Cardiac muscle cell (in vitro differentiated cells and primary cell): ENCODE measurements around the gene PLCL1. TPM values are rescaled to one million over a fixed set of nuclear protein-coding genes. Genes with fewer than 3 reads are reported as not detected.

Experiments used
- DNase-seq, 2 donors: peaks; one replicate each; pipeline versions ENCODE4 v3.0.0 to v3.0.0-alpha.2; 2010 to 2017; ENCODE audit warnings: low read depth in 1 of 2, low spot score in 1 of 2
- H3K27ac ChIP-seq: fragments of 200-600 bp; sonication (generic); 2 replicates; pipeline ENCODE4 v1.5.1; 2016
- H3K27me3 ChIP-seq: fragments of 200-600 bp; sonication (generic); 2 replicates; pipeline ENCODE4 v1.6.0; 2016; ENCODE audit warnings: control low read depth
- H3K36me3 ChIP-seq: fragments of 200-600 bp; sonication (generic); 2 replicates; pipeline ENCODE4 v1.5.1; 2016; ENCODE audit warnings: control low read depth
- H3K4me1 ChIP-seq: fragments of 200-600 bp; sonication (generic); 2 replicates; pipeline ENCODE4 v1.8.1; 2017; ENCODE audit warnings: low read depth, mild to moderate bottlenecking, mixed run types
- H3K4me3 ChIP-seq: fragments of 200-600 bp; sonication (generic); 2 replicates; pipeline ENCODE4 v1.5.1; 2016; ENCODE audit warnings: mild to moderate bottlenecking
- H3K9me3 ChIP-seq: fragments of 200-600 bp; sonication (generic); 2 replicates; pipeline ENCODE4 v1.5.1; 2017; ENCODE audit warnings: low read depth, mild to moderate bottlenecking, control low read depth
- CTCF ChIP-seq: IDR thresholded peaks from 2 replicates; pipeline ENCODE4 v1.5.1; 2012; ENCODE audit warnings: low read depth, mild to moderate bottlenecking, low read length
- polyA plus RNA-seq: library from polyadenylated mRNA; unstranded; fragments of >200 nt; fragmentation: Nextera tagmentation; extraction: Ambion mirVana; gene quantifications from 2 replicates; pipeline ENCODE4 v1.2.1, GENCODE V29; 2016
- total RNA-seq: library from RNA; depleted of rRNA; stranded (reverse); fragments of >200 nt; gene quantifications from 2 replicates; pipeline ENCODE4 v1.2.3, GENCODE V29; 2016

PLCL1 gene
- total and polyA plus RNA-seq, 2 experiments from 2014 or later = 4.9 to 7.8 TPM

DNA sequence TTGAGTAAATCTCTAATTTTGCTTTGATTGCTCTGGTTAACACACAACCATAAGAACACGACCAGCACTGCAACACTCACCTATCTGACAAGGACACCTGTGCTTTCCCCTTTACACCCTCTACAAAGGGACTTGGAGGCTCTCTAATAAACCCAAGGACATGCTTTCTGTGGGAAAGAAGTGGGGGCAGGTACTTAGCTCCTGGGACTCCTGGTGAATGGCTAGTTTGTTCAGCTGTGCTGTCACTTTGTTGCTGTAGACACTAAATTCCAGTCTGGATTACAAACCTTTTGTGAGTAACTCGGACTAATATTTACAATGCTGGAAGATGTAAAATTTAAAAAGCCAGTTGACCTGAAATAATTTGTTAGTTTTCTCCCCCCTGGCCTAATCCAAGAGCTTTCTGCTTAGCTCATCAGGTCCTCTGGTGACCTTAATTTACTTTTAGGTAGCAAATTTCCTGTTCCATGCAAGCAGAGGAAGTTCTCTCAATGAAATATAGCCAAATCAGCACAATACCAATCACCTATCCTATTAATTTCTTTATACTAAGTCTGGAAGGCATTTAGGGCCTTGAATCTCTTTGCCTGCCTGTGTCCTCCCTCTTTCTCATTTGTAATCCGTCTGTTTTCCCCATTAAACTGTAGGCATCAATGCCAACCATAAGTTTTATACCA, 67.5 kb downstream of the PLCL1 start:
- Histone ChIP-seq H3K27me3 (no peaks in the 10 kb centered on the region), H3K27ac (no peak overlapping the region), H3K36me3 (no peaks in the 10 kb centered on the region), H3K4me1 (peaks cover 32% of the 10 kb centered on the region), H3K4me3 (no peak overlapping the region), H3K9me3 (no peaks in the 10 kb centered on the region)
- DNase-seq = no peak
- TF ChIP-seq CTCF = no peak

- no peak overlapping the region for H3K27ac ChIP-seq
- H3K36me3 ChIP-seq = no peaks in the 10 kb centered on the region
- peak; percentile 34 to 48 for DNase-seq
- no peaks in the 10 kb centered on the region for H3K9me3 ChIP-seq
- H3K4me1 ChIP-seq = peaks cover 23% of the 10 kb centered on the region
- TF ChIP-seq CTCF = no peak
- H3K27me3 ChIP-seq = no peaks in the 10 kb centered on the region
- H3K4me3 ChIP-seq = no peak overlapping the region
These were observed 68.9 kb downstream of the PLCL1 start for GRCh38 chr2:197873293-197873701.

GRCh38 chr2:197875763-197876162, 71.4 kb downstream of the PLCL1 start:
- H3K27me3 ChIP-seq = no peaks in the 10 kb centered on the region
- H3K4me1 ChIP-seq = peaks cover 8% of the 10 kb centered on the region
- no peaks in the 10 kb centered on the region for H3K9me3 ChIP-seq
- peak in 1 of 2 donors; percentile 30 for DNase-seq
- H3K36me3 ChIP-seq = no peaks in the 10 kb centered on the region
- H3K4me3 ChIP-seq = no peak overlapping the region
- no peak for TF ChIP-seq CTCF
- H3K27ac ChIP-seq = no peak overlapping the region

GRCh38 chr2:197876524-197876923, 72.1 kb downstream of the PLCL1 start:
- TF ChIP-seq CTCF = no peak
- Histone ChIP-seq H3K4me3 (no peak overlapping the region), H3K27me3 (no peaks in the 10 kb centered on the region), H3K27ac (no peak overlapping the region), H3K36me3 (no peaks in the 10 kb centered on the region), H3K4me1 (peaks cover 8% of the 10 kb centered on the region), H3K9me3 (no peaks in the 10 kb centered on the region)
- DNase-seq = no peak

GRCh38 chr2:197877038-197877437, 72.6 kb downstream of the PLCL1 start:
- Histone ChIP-seq H3K4me3 (no peak overlapping the region), H3K27me3 (no peaks in the 10 kb centered on the region), H3K4me1 (peaks cover 8% of the 10 kb centered on the region), H3K27ac (no peak overlapping the region), H3K9me3 (no peaks in the 10 kb centered on the region), H3K36me3 (no peaks in the 10 kb centered on the region)
- DNase-seq = no peak
- TF ChIP-seq CTCF = no peak
